ENCODE results near the gene HNRNPUL1. TPM values are rescaled to one million over a fixed set of nuclear protein-coding genes. Genes with fewer than 3 reads are reported as not detected.

The HNRNPUL1 gene
- total and polyA plus RNA-seq, 10 of the 15 experiments (the other 5 are each of a cell fraction or from before 2014, with no cell fraction given): 11.1 to 276 (median 117) TPM

DNA sequence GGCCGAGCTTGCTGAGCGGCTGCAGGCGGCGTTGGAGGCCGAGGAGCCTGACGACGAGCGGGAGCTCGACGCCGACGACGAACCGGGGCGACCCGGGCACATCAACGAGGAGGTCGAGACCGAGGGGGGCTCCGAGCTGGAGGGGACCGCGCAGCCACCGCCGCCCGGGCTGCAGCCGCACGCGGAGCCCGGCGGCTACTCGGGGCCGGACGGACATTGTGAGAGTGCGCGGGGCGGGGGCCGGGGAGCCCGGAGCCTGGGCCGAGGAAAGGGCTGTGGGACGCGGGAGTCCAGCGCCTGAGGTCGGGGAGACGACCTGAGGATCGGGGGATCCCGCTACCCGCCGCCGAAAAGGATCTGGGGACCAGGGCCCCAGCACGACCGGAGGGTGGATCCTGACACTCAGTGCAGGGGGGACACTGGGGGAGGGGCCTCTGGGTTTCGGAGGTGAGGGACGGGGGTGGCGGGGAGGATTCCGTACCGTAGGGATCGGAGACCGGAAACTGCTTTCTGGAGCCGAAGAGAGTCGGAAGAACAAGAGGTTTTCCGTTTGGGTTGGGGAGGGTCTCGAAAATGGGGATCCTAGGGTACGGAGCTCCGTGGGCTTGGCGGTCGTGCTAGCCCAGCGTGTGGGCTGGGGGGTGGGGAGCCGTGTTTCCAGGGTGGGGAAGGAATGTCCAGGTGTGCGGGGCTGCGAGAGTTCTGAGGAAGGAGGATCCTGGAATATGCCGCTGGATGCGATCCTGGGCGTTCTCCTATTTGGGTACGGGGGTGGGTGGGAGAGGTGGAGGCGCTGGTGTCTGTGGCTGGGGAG, 616 bp downstream of the HNRNPUL1 start (continued):
- TF ChIP-seq, protein P1, sequence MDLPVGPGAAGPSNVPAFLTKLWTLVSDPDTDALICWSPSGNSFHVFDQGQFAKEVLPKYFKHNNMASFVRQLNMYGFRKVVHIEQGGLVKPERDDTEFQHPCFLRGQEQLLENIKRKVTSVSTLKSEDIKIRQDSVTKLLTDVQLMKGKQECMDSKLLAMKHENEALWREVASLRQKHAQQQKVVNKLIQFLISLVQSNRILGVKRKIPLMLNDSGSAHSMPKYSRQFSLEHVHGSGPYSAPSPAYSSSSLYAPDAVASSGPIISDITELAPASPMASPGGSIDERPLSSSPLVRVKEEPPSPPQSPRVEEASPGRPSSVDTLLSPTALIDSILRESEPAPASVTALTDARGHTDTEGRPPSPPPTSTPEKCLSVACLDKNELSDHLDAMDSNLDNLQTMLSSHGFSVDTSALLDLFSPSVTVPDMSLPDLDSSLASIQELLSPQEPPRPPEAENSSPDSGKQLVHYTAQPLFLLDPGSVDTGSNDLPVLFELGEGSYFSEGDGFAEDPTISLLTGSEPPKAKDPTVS (IDR thresholded peaks at IDR 0.05; ENCODE audit: low read depth, low read length): no peak
- TF ChIP-seq FOXK2 (IDR thresholded peaks at IDR 0.05): no peak
- no peak for TF ChIP-seq FOS (IDR thresholded peaks at IDR 0.05; ENCODE audit: borderline replicate concordance, extremely low read depth, insufficient read length)
- peak; percentile 74; the same call in 1 of the 2 replicates for TF ChIP-seq BACH1 (IDR thresholded peaks at IDR 0.05; ENCODE audit: borderline replicate concordance)
- TF ChIP-seq SREBF1 (IDR thresholded peaks at IDR 0.05; ENCODE audit: low read length): no peak
- TF ChIP-seq, protein P2, sequence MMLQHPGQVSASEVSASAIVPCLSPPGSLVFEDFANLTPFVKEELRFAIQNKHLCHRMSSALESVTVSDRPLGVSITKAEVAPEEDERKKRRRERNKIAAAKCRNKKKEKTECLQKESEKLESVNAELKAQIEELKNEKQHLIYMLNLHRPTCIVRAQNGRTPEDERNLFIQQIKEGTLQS (IDR thresholded peaks at IDR 0.05; ENCODE audit: borderline replicate concordance, extremely low read depth, low read depth, low read length): no peak
- TF ChIP-seq, protein P3, sequence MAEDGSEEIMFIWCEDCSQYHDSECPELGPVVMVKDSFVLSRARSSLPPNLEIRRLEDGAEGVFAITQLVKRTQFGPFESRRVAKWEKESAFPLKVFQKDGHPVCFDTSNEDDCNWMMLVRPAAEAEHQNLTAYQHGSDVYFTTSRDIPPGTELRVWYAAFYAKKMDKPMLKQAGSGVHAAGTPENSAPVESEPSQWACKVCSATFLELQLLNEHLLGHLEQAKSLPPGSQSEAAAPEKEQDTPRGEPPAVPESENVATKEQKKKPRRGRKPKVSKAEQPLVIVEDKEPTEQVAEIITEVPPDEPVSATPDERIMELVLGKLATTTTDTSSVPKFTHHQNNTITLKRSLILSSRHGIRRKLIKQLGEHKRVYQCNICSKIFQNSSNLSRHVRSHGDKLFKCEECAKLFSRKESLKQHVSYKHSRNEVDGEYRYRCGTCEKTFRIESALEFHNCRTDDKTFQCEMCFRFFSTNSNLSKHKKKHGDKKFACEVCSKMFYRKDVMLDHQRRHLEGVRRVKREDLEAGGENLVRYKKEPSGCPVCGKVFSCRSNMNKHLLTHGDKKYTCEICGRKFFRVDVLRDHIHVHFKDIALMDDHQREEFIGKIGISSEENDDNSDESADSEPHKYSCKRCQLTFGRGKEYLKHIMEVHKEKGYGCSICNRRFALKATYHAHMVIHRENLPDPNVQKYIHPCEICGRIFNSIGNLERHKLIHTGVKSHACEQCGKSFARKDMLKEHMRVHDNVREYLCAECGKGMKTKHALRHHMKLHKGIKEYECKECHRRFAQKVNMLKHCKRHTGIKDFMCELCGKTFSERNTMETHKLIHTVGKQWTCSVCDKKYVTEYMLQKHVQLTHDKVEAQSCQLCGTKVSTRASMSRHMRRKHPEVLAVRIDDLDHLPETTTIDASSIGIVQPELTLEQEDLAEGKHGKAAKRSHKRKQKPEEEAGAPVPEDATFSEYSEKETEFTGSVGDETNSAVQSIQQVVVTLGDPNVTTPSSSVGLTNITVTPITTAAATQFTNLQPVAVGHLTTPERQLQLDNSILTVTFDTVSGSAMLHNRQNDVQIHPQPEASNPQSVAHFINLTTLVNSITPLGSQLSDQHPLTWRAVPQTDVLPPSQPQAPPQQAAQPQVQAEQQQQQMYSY (CRISPR knock-in tag; IDR thresholded peaks at IDR 0.05): no peak
- TF ChIP-seq ZBED1 (IDR thresholded peaks at IDR 0.05; ENCODE audit: borderline replicate concordance): no peak
- TF ChIP-seq, protein P4, sequence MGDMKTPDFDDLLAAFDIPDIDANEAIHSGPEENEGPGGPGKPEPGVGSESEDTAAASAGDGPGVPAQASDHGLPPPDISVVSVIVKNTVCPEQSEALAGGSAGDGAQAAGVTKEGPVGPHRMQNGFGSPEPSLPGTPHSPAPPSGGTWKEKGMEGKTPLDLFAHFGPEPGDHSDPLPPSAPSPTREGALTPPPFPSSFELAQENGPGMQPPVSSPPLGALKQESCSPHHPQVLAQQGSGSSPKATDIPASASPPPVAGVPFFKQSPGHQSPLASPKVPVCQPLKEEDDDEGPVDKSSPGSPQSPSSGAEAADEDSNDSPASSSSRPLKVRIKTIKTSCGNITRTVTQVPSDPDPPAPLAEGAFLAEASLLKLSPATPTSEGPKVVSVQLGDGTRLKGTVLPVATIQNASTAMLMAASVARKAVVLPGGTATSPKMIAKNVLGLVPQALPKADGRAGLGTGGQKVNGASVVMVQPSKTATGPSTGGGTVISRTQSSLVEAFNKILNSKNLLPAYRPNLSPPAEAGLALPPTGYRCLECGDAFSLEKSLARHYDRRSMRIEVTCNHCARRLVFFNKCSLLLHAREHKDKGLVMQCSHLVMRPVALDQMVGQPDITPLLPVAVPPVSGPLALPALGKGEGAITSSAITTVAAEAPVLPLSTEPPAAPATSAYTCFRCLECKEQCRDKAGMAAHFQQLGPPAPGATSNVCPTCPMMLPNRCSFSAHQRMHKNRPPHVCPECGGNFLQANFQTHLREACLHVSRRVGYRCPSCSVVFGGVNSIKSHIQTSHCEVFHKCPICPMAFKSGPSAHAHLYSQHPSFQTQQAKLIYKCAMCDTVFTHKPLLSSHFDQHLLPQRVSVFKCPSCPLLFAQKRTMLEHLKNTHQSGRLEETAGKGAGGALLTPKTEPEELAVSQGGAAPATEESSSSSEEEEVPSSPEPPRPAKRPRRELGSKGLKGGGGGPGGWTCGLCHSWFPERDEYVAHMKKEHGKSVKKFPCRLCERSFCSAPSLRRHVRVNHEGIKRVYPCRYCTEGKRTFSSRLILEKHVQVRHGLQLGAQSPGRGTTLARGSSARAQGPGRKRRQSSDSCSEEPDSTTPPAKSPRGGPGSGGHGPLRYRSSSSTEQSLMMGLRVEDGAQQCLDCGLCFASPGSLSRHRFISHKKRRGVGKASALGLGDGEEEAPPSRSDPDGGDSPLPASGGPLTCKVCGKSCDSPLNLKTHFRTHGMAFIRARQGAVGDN (IDR thresholded peaks at IDR 0.05): 0 out of 2 replicates have a peak, but pooled peaks have one; percentile 64
- TF ChIP-seq RAD21 (IDR thresholded peaks at IDR 0.05; ENCODE audit: insufficient read depth, low read depth, low read length): no peak
- 0 out of 2 replicates have a peak, but pooled peaks have one; percentile 38 for TF ChIP-seq RBBP5 (conservative IDR thresholded peaks at IDR 0.05)
- TF ChIP-seq CREB1 (IDR thresholded peaks at IDR 0.05; ENCODE audit: low read depth): 0 out of 2 replicates have a peak, but pooled peaks have one; percentile 10
- TF ChIP-seq JUND (IDR thresholded peaks at IDR 0.05; ENCODE audit: low read depth, low read length): no peak
- TF ChIP-seq KLF5 (IDR thresholded peaks at IDR 0.05; ENCODE audit: partially characterized antibody): no peak
- peak; percentile 98 for TF ChIP-seq LARP7 (IDR thresholded peaks at IDR 0.05)
- no peak for TF ChIP-seq HCFC1 (IDR thresholded peaks at IDR 0.05; ENCODE audit: low read length)
- TF ChIP-seq EP300 (IDR thresholded peaks at IDR 0.05; ENCODE audit: borderline replicate concordance in 1 of 2, control insufficient read depth in 1 of 2, low read depth in 2 of 2, low read length in 2 of 2): no peak
- TF ChIP-seq, protein P5, sequence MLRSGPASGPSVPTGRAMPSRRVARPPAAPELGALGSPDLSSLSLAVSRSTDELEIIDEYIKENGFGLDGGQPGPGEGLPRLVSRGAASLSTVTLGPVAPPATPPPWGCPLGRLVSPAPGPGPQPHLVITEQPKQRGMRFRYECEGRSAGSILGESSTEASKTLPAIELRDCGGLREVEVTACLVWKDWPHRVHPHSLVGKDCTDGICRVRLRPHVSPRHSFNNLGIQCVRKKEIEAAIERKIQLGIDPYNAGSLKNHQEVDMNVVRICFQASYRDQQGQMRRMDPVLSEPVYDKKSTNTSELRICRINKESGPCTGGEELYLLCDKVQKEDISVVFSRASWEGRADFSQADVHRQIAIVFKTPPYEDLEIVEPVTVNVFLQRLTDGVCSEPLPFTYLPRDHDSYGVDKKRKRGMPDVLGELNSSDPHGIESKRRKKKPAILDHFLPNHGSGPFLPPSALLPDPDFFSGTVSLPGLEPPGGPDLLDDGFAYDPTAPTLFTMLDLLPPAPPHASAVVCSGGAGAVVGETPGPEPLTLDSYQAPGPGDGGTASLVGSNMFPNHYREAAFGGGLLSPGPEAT (IDR thresholded peaks at IDR 0.05; ENCODE audit: low read depth): no peak
